GM19099 (cell line): Measurements from ENCODE around the gene TRPM1.

ENCODE experiments used
- POLR2A ChIP-seq: IDR thresholded peaks from 3 replicates; pipeline ENCODE4 v1.6.1; 2011; ENCODE audit warnings: low read depth; ENCODE audit not compliant: insufficient read length; ENCODE audit errors: extremely low read depth

TRPM1 gene

GRCh38 chr15:31079519-31079918, 22.0 kb downstream of the TRPM1 start:
- TF ChIP-seq POLR2A = no peak

DNA sequence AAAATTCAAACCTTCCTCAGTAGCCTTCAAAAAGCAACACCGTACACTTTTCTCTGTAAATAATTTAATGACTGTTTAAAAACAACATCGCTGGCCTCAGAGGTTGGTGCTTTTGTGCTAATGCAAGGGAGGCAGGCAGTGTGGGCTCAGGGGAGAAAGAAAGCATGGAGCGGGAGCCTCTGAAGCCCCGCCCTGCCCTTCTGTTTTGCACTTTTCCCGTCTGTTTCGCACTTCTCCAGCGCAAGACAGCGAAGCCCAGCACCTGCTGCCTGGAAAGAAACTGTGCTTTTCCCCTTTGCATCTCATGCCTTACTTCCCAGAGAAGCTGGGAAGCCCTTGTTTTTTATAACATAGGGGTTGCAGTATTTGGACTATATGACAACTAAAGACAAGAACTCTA, 23.1 kb downstream of the TRPM1 start:
- TF ChIP-seq POLR2A = no peak

GRCh38 chr15:31077941-31078340, 23.6 kb downstream of the TRPM1 start:
- no peak for TF ChIP-seq POLR2A

- TF ChIP-seq POLR2A = no peak
These were observed 24.3 kb downstream of the TRPM1 start for GRCh38 chr15:31077181-31077580.

- TF ChIP-seq POLR2A = no peak
These were observed 27.2 kb downstream of the TRPM1 start for GRCh38 chr15:31074321-31074720.

DNA sequence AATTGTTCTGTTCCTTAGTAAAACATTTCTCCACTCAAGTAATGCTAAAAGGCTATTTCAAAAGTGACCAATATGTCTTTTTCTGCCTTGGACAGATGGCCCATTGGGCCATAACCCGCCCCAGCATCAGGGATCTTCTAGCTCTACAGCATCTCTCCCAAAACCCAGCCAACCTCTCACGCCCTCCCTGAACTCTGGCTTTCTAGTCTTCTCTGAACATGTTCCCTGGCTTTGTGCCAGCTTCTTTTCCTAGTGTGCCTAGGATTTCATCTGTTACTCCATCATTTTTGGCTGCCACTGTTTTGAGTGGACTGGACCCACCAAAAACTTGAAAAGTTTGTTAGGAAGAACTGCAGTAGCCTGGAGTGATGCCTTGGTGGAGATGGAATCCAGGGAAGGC, 30.7 kb downstream of the TRPM1 start:
- TF ChIP-seq POLR2A = no peak

GRCh38 chr15:31069360-31070000, 32.0 kb downstream of the TRPM1 start:
- TF ChIP-seq POLR2A = no peak

- TF ChIP-seq POLR2A = no peak
These were observed 33.5 kb downstream of the TRPM1 start for GRCh38 chr15:31067890-31068603.

- TF ChIP-seq POLR2A = no peak
These were observed 35.7 kb downstream of the TRPM1 start for GRCh38 chr15:31065824-31066223.

- TF ChIP-seq POLR2A = no peak
These were observed 38.6 kb downstream of the TRPM1 start for GRCh38 chr15:31062911-31063310.

DNA sequence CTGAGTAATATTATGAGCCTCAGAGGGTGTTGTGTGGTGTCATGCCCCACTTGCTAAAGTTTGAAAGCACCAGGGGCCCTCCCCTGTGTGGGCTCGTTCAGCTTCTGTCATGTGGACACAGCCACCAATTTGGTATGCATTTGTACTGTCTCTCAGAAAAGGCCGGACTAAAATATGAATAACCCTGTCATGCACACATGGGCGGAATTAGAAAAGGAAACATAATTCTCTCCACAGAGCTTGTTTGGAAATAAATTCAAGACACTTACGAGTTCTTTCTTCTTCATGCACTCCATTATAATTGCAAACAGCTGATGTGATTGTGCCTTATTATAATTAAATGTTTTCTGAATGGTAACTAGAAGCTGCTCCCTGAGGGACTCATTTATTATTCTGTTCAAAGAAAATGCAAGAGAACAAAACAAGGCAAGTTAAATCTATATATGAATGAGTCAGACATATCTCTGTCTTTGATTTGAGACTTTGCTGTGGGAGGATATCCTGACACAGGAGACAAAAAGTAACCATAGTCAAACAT, 39.1 kb downstream of the TRPM1 start:
- TF ChIP-seq POLR2A = no peak

- TF ChIP-seq POLR2A = no peak
These were observed 40.9 kb downstream of the TRPM1 start for GRCh38 chr15:31060429-31061140.

GRCh38 chr15:31058236-31058962, 43.1 kb downstream of the TRPM1 start:
- no peak for TF ChIP-seq POLR2A

- no peak for TF ChIP-seq POLR2A
These were observed 49.9 kb downstream of the TRPM1 start for GRCh38 chr15:31051496-31052080.

DNA sequence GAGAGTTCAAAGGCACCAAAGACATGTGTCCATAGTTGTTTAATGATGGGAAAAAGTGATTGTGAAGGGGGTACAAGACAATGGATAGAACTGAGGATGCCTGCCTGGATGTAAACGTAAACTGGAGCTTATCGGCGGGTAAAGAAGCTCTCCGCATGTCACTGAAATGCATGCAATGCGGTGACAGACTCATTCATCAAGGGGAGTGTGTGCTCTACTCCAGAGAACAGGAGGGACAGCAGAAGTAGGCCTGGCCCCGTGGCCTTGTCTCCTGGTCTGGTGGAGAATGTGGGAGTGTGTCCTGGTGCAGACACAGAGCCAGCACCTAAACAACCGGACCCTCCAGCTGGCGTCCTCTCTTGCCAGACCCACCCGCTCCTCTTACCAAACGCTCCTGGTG, 50.6 kb downstream of the TRPM1 start:
- TF ChIP-seq POLR2A = no peak
